ENCODE data around the gene GFM1. TPM values are rescaled to one million over a fixed set of nuclear protein-coding genes. Genes with fewer than 3 reads are reported as not detected.

Gene GFM1
- total and polyA plus RNA-seq, 7 donors, result 49.3 to 83.3 (median 64.0) TPM

- DNase-seq (no peak), ATAC-seq (no peak)
- no peak for TF ChIP-seq CTCF (IDR thresholded peaks at IDR 0.05)
- no peaks in the 10 kb centered on the region for H3K27me3 ChIP-seq (ENCODE audit: insufficient read depth in 3 of 3, low read length in 2 of 3)
- H3K4me1 ChIP-seq, result peaks cover 19% of the 10 kb centered on the region
- H3K9me3 ChIP-seq, result no peaks in the 10 kb centered on the region
- 77 to 84% (median 80%) methylated on average over 6 of the region's 6 CpGs for WGBS, 3 donors
- intact Hi-C loops (cut with DNase I), result loop anchor here (5.0 kb wide), 2 partner anchors 70 to 100 kb away; partner anchors contain the start of gene MLF1 (in 2 of the 2)
- H3K27ac ChIP-seq, result no peak overlapping the region
- peaks cover 4 to 20% of the 10 kb centered on the region in 2 donors for H3K36me3 ChIP-seq (ENCODE audit: insufficient read depth in 1 of 2, low read depth in 1 of 2)
- no peak overlapping the region for H3K4me3 ChIP-seq
Measured at GRCh38 chr3:158642474-158643210, 1.7 kb upstream of the GFM1 start.

GRCh38 chr3:158649791-158650190 lies 5.5 kb downstream of the GFM1 start:
- DNase-seq (no peak), ATAC-seq (no peak)
- Histone ChIP-seq H3K9me3 (no peaks in the 10 kb centered on the region), H3K4me3 (no peak overlapping the region), H3K27ac (no peak overlapping the region), H3K27me3 (ENCODE audit: insufficient read depth in 3 of 3, low read length in 2 of 3) (no peaks in the 10 kb centered on the region), H3K36me3 (ENCODE audit: insufficient read depth in 1 of 2, low read depth in 1 of 2) (peaks cover 9 to 87% of the 10 kb centered on the region in 2 donors), H3K4me1 (peaks cover 19% of the 10 kb centered on the region)
- WGBS, 3 donors, result 64 to 73% (median 70%) methylated on average over 4 of the region's 4 CpGs
- intact Hi-C loops (cut with DNase I), result no loop called here
- TF ChIP-seq CTCF (IDR thresholded peaks at IDR 0.05), result no peak

GRCh38 chr3:158651192-158651591 lies 6.9 kb downstream of the GFM1 start:
- DNase-seq, result no peak
- H3K9me3 ChIP-seq, result no peaks in the 10 kb centered on the region
- H3K36me3 ChIP-seq (ENCODE audit: insufficient read depth in 1 of 2, low read depth in 1 of 2), result peaks cover 5 to 96% of the 10 kb centered on the region in 2 donors
- no peak overlapping the region for H3K4me3 ChIP-seq
- intact Hi-C loops (cut with DNase I), result no loop called here
- peaks cover 9% of the 10 kb centered on the region for H3K4me1 ChIP-seq
- no peak overlapping the region for H3K27ac ChIP-seq
- no peak for TF ChIP-seq CTCF (IDR thresholded peaks at IDR 0.05)
- no peak for ATAC-seq
- no peaks in the 10 kb centered on the region for H3K27me3 ChIP-seq (ENCODE audit: insufficient read depth in 3 of 3, low read length in 2 of 3)
- 93 to 98% (median 96%) methylated on average over 2 of the region's 2 CpGs for WGBS, 3 donors

GRCh38 chr3:158652463-158652862 lies 8.1 kb downstream of the GFM1 start:
- DNase-seq (no peak), ATAC-seq (no peak)
- no peak overlapping the region for H3K27ac ChIP-seq
- H3K4me3 ChIP-seq, result no peak overlapping the region
- no peaks in the 10 kb centered on the region for H3K27me3 ChIP-seq (ENCODE audit: insufficient read depth in 3 of 3, low read length in 2 of 3)
- no peaks in the 10 kb centered on the region for H3K4me1 ChIP-seq
- 87 to 91% (median 87%) methylated on average over 3 of the region's 3 CpGs for WGBS, 3 donors
- TF ChIP-seq CTCF (IDR thresholded peaks at IDR 0.05), result no peak
- no peaks in the 10 kb centered on the region for H3K9me3 ChIP-seq
- intact Hi-C loops (cut with DNase I), result no loop called here
- H3K36me3 ChIP-seq (ENCODE audit: insufficient read depth in 1 of 2, low read depth in 1 of 2), result peaks cover 7 to 96% of the 10 kb centered on the region in 2 donors

Measured in psoas muscle (tissue), 8 donors.